Activated CD8-positive, alpha-beta T cell treated with anti-CD3 and anti-CD28 coated beads, Interleukin-2, amount 10 ng/mL, durations not matched to agents 7 days and 5 days (primary cell): ENCODE results near the gene CIT. TPM values are rescaled to one million over a fixed set of nuclear protein-coding genes. Genes with fewer than 3 reads are reported as not detected.
A peak's percentile ranks its signal among the peaks of the same experiment; 100 is the strongest.
"Not testable (repeated sequence)": the region's sequence is repeated elsewhere in the genome, so short reads cannot be mapped to it uniquely, and the experiment has no call there.

Source experiments
- ATAC-seq: fragments of 150-1000 bp; cut with Tn5 transposase; one replicate; pipeline ENCODE4 v1.10.0; 2021; ENCODE audit warnings: moderate library complexity
- CTCF ChIA-PET: fragments of 350-600 bp; sonication (Branson Sonifier 250); formaldehyde crosslinking; loops from one replicate; lab custom pipeline; 2021; ENCODE audit warnings: antibody characterized with exemption; lab: Charles Lee
- POLR2A ChIA-PET: fragments of 350-600 bp; sonication (Branson Sonifier 250); formaldehyde crosslinking; loops from one replicate; lab custom pipeline; 2021; ENCODE audit warnings: antibody characterized with exemption; lab: Charles Lee
- DNase-seq: peaks from one replicate; pipeline ENCODE4 v3.0.0-alpha.2; 2020
- H3K27ac Mint-ChIP-seq: one replicate; pipeline ENCODE4 v1.8.0; 2021; ENCODE audit warnings: mild to moderate bottlenecking, mixed read lengths
- H3K27me3 Mint-ChIP-seq: one replicate; pipeline ENCODE4 v1.8.0; 2021; ENCODE audit warnings: low read depth, mixed read lengths
- H3K36me3 Mint-ChIP-seq: one replicate; pipeline ENCODE4 v1.8.0; 2021; ENCODE audit warnings: low read depth, mixed read lengths
- H3K4me1 Mint-ChIP-seq: one replicate; pipeline ENCODE4 v1.8.0; 2021; ENCODE audit warnings: low read depth, mixed read lengths
- H3K4me3 Mint-ChIP-seq: one replicate; pipeline ENCODE4 v1.8.0; 2021; ENCODE audit warnings: mild to moderate bottlenecking, mixed read lengths
- H3K9me3 Mint-ChIP-seq: one replicate; pipeline ENCODE4 v1.8.0; 2022; ENCODE audit warnings: mixed read lengths; ENCODE audit not compliant: insufficient read depth
- total RNA-seq, 2 experiments: library from RNA; stranded (reverse); gene quantifications; one replicate each; pipeline ENCODE4 v1.2.3, GENCODE V29; 2021

CIT gene
- total RNA-seq, 2 experiments from 2014 or later = 111 to 115 TPM

GRCh38 chr12:119668324-119668841, 208.7 kb downstream of the CIT start:
- Mint-ChIP-seq H3K27me3 (no peaks in the 10 kb centered on the region), H3K36me3 (peaks cover 45% of the 10 kb centered on the region), H3K27ac (peak overlapping the region; percentile 94), H3K9me3 (no peaks in the 10 kb centered on the region), H3K4me1 (peaks cover 58% of the 10 kb centered on the region), H3K4me3 (peak overlapping the region; percentile 92)
- CTCF ChIA-PET = interaction anchor here (1.0 to 2.1 kb wide), 9 partner anchors 10 to 255 kb away, joined by 3 to 16 read pairs (median 4); no protein-coding TSS in a partner anchor
- ATAC-seq (no peak), DNase-seq (no peak)
- POLR2A ChIA-PET = interaction anchor here (1.2 to 1.6 kb wide), 3 partner anchors 10 to 533 kb away, joined by 3 to 9 read pairs (median 3); partner anchors contain the start of gene RPLP0

- H3K36me3 Mint-ChIP-seq = peaks cover 38% of the 10 kb centered on the region
- H3K4me1 Mint-ChIP-seq = peaks cover 52% of the 10 kb centered on the region
- H3K9me3 Mint-ChIP-seq = no peaks in the 10 kb centered on the region
- H3K4me3 Mint-ChIP-seq = peak within 1 kb of the TSS; percentile 92
- H3K27me3 Mint-ChIP-seq = no peaks in the 10 kb centered on the region
- ATAC-seq (peak; percentile 99), DNase-seq (peak; percentile 98)
- CTCF ChIA-PET = interaction anchor here (0.7 to 2.1 kb wide), 12 partner anchors 9 to 1604 kb away, joined by 3 to 16 read pairs (median 4); partner anchors contain the start of gene SUDS3
- peak within 1 kb of the TSS; percentile 94 for H3K27ac Mint-ChIP-seq
- POLR2A ChIA-PET = interaction anchor here (1.2 to 1.6 kb wide), 3 partner anchors 11 to 534 kb away, joined by 3 to 9 read pairs (median 3); partner anchors contain the start of gene RPLP0
Measured at GRCh38 chr12:119667577-119668323, 209.4 kb downstream of the CIT start, which contains the start of gene PRKAB1. PRKAB1 (plus strand) TSS chr12:119668133; CDS start chr12:119668245, 112 bp downstream.

- CTCF ChIA-PET = interaction anchor here (0.7 to 2.1 kb wide), 13 partner anchors 8 to 1603 kb away, joined by 3 to 16 read pairs (median 5); partner anchors contain the start of gene SUDS3
- ATAC-seq = no peak
- POLR2A ChIA-PET = interaction anchor here (1.2 to 1.6 kb wide), 2 partner anchors 15 to 534 kb away, joined by 3 to 9 read pairs; partner anchors contain the start of gene RPLP0
- DNase-seq = no peak
- Mint-ChIP-seq H3K4me1 (peaks cover 45% of the 10 kb centered on the region), H3K27me3 (peaks cover 3% of the 10 kb centered on the region), H3K36me3 (peaks cover 31% of the 10 kb centered on the region), H3K9me3 (no peaks in the 10 kb centered on the region), H3K4me3 (peak overlapping the region; percentile 92), H3K27ac (peak overlapping the region; percentile 94)
Measured at GRCh38 chr12:119666900-119667576, 210.1 kb downstream of the CIT start.

- H3K36me3 Mint-ChIP-seq = peaks cover 25% of the 10 kb centered on the region
- H3K4me1 Mint-ChIP-seq = peaks cover 39% of the 10 kb centered on the region
- CTCF ChIA-PET = interaction anchor here (1.0 to 2.0 kb wide), 3 partner anchors 15 to 1291 kb away, joined by 3 to 9 read pairs (median 5); no protein-coding TSS in a partner anchor
- ATAC-seq (no peak), DNase-seq (no peak)
- H3K27me3 Mint-ChIP-seq = peaks cover 7% of the 10 kb centered on the region
- peak overlapping the region; percentile 71 for H3K27ac Mint-ChIP-seq
- peak overlapping the region; percentile 92 for H3K4me3 Mint-ChIP-seq
- no peaks in the 10 kb centered on the region for H3K9me3 Mint-ChIP-seq
- POLR2A ChIA-PET = no interaction called here
Measured at GRCh38 chr12:119666226-119666795, 210.8 kb downstream of the CIT start.

- POLR2A ChIA-PET = no interaction called here
- H3K27ac Mint-ChIP-seq = no peak overlapping the region
Measured at GRCh38 chr12:119665164-119665929, 211.8 kb downstream of the CIT start.

GRCh38 chr12:119664642-119665041, 212.5 kb downstream of the CIT start:
- POLR2A ChIA-PET = no interaction called here
- H3K4me3 Mint-ChIP-seq = no peak overlapping the region
- CTCF ChIA-PET = interaction anchor here (2.0 kb wide), 1 partner anchor 16 kb away, joined by 9 read pairs; no protein-coding TSS in a partner anchor
- H3K27me3 Mint-ChIP-seq = peaks cover 12% of the 10 kb centered on the region
- ATAC-seq = no peak
- peaks cover 9% of the 10 kb centered on the region for H3K36me3 Mint-ChIP-seq
- H3K9me3 Mint-ChIP-seq = no peaks in the 10 kb centered on the region
- no peak overlapping the region for H3K27ac Mint-ChIP-seq
- no peak for DNase-seq
- H3K4me1 Mint-ChIP-seq = peaks cover 30% of the 10 kb centered on the region

More at GRCh38 chr12:119665164-119665929, 211.8 kb downstream of the CIT start:
- Mint-ChIP-seq H3K27me3 (peaks cover 10% of the 10 kb centered on the region), H3K9me3 (no peaks in the 10 kb centered on the region), H3K36me3 (peaks cover 16% of the 10 kb centered on the region), H3K4me3 (no peak overlapping the region), H3K4me1 (peaks cover 30% of the 10 kb centered on the region)
- no peak for ATAC-seq
- no peak for DNase-seq
- CTCF ChIA-PET = interaction anchor here (0.9 to 2.0 kb wide), 4 partner anchors 14 to 1290 kb away, joined by 3 to 9 read pairs (median 6); no protein-coding TSS in a partner anchor

- no peak for DNase-seq
- Mint-ChIP-seq H3K9me3 (no peaks in the 10 kb centered on the region), H3K4me3 (no peak overlapping the region), H3K4me1 (peaks cover 19% of the 10 kb centered on the region), H3K36me3 (no peaks in the 10 kb centered on the region), H3K27ac (no peak overlapping the region), H3K27me3 (peaks cover 12% of the 10 kb centered on the region)
- no peak for ATAC-seq
- POLR2A ChIA-PET = no interaction called here
- CTCF ChIA-PET = interaction anchor here (0.9 to 2.0 kb wide), 3 partner anchors 11 to 218 kb away, joined by 3 to 7 read pairs (median 6); no protein-coding TSS in a partner anchor
Measured at GRCh38 chr12:119661882-119662281, 215.2 kb downstream of the CIT start.

- Mint-ChIP-seq H3K9me3 (no peaks in the 10 kb centered on the region), H3K27ac (no peak overlapping the region), H3K4me3 (no peak overlapping the region), H3K27me3 (peaks cover 12% of the 10 kb centered on the region), H3K36me3 (no peaks in the 10 kb centered on the region), H3K4me1 (peaks cover 9% of the 10 kb centered on the region)
- no peak for ATAC-seq
- no peak for DNase-seq
- POLR2A ChIA-PET = no interaction called here
- CTCF ChIA-PET = no interaction called here
Measured at GRCh38 chr12:119660076-119660475, 217.0 kb downstream of the CIT start.

GRCh38 chr12:119659289-119659897, 217.7 kb downstream of the CIT start:
- H3K27ac Mint-ChIP-seq = no peak overlapping the region
- H3K4me1 Mint-ChIP-seq = peaks cover 9% of the 10 kb centered on the region
- ATAC-seq (peak; percentile 47), DNase-seq (peak; percentile 60)
- H3K27me3 Mint-ChIP-seq = peaks cover 12% of the 10 kb centered on the region
- ChIA-PET POLR2A (no interaction called here), CTCF (interaction anchor here (1.7 kb wide), 1 partner anchor 9 kb away, joined by 16 read pairs; the partner anchor contains the start of gene PRKAB1)
- no peaks in the 10 kb centered on the region for H3K36me3 Mint-ChIP-seq
- no peak overlapping the region for H3K4me3 Mint-ChIP-seq
- no peaks in the 10 kb centered on the region for H3K9me3 Mint-ChIP-seq

- POLR2A ChIA-PET, DNase-seq, H3K4me3 Mint-ChIP-seq, H3K36me3 Mint-ChIP-seq, H3K27ac Mint-ChIP-seq, ATAC-seq, H3K4me1 Mint-ChIP-seq: not testable (repeated sequence)
- peaks cover 10% of the 10 kb centered on the region for H3K9me3 Mint-ChIP-seq
- peaks cover 12% of the 10 kb centered on the region for H3K27me3 Mint-ChIP-seq
- CTCF ChIA-PET = interaction anchor here (1.0 to 1.7 kb wide), 3 partner anchors 9 to 10 kb away, joined by 3 to 16 read pairs (median 7); partner anchors contain the start of gene PRKAB1
Measured at GRCh38 chr12:119658166-119658565, 219.0 kb downstream of the CIT start.
